ENCODE data around the gene HIBCH.
A peak's percentile ranks its signal among the peaks of the same experiment; 100 is the strongest.

Gene HIBCH

DNA sequence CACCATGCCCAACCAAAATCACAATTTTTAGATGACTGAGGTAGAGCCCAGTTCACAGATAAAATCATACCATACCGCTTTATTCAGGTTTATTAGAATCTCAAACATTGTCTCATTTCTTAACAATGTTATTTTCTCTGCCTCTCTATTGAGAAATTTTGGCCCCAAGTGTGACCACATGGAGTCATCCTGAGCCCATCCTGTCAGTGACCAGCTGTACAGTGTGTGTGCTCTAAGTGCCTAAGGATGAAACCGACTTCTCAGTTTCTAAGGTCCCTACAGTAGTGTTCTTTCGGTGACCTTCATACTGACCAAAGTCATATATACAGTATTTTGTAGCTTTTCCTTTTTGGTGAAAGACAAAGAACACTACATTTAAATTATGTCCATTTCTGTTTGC lies 133.4 kb downstream of the HIBCH start:
- DNase-seq (ENCODE audit: insufficient read length, low spot score), result no peak

DNA sequence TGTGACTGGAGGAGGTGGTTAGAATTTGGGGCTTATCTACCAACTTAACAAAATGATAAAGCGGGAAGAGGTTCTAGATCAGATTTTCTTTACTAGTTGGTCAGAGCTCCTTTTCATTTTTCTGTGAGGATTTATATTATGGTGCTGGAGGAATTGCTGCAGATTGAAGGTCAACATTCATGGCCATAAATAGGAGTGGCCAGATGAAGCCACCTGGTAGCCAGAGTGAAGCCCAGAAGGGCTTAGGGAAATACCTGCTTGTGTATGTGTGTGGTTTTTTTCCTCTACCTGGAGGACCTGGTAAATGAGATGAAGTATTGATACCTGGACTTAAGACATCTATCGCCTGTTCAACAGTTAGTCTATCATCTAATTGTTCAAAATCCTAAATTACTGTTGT lies 134.2 kb downstream of the HIBCH start:
- DNase-seq (ENCODE audit: insufficient read length, low spot score) (no peak), FAIRE-seq (no peak)
- TF ChIP-seq SPI1 (IDR thresholded peaks at IDR 0.05; ENCODE audit: low read depth, low read length) (no peak), POLR2A (IDR thresholded peaks at IDR 0.05; ENCODE audit: low read depth, low read length) (no peak), TAF1 (IDR thresholded peaks at IDR 0.05; ENCODE audit: low read depth, low read length) (no peak), POLR2AphosphoS5 (IDR thresholded peaks at IDR 0.05; ENCODE audit: low read depth, low read length) (no peak), POU2F2 (IDR thresholded peaks at IDR 0.05; ENCODE audit: low read depth, low read length) (no peak), PAX5 (IDR thresholded peaks at IDR 0.05; ENCODE audit: insufficient read depth, low read length, severe bottlenecking) (no peak)

More for the DNA sequence above, 133.4 kb downstream of the HIBCH start:
- TF ChIP-seq TAF1 (IDR thresholded peaks at IDR 0.05; ENCODE audit: low read depth, low read length) (no peak), POLR2AphosphoS5 (IDR thresholded peaks at IDR 0.05; ENCODE audit: low read depth, low read length) (no peak), PAX5 (IDR thresholded peaks at IDR 0.05; ENCODE audit: insufficient read depth, low read length, severe bottlenecking) (no peak)
- FAIRE-seq, result no peak

DNA sequence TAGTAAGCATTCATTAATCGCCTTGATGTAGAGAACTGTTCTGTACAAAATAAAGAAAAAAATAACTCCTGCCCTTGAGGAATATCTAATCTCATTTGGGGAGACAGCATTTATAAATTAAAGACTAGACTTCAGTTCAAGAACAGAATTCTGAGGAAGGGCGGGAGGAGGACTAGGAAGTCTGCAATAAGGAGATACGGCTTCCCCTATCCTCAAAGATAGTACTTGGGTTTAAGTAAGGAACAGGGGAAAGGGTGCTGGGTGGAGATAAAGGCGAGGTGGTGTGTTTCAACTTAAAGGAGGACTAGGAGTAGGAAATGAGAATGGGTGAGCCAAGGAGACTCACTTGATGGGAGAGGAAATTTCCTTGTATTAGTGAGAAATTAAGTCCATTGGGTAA lies 135.2 kb downstream of the HIBCH start:
- TF ChIP-seq SPI1 (IDR thresholded peaks at IDR 0.05; ENCODE audit: low read depth, low read length) (no peak), POU2F2 (IDR thresholded peaks at IDR 0.05; ENCODE audit: low read depth, low read length) (no peak), PAX5 (IDR thresholded peaks at IDR 0.05; ENCODE audit: insufficient read depth, low read length, severe bottlenecking) (no peak), POLR2AphosphoS5 (IDR thresholded peaks at IDR 0.05; ENCODE audit: low read depth, low read length) (no peak), TAF1 (IDR thresholded peaks at IDR 0.05; ENCODE audit: low read depth, low read length) (no peak), POLR2A (IDR thresholded peaks at IDR 0.05; ENCODE audit: low read depth, low read length) (no peak)
- FAIRE-seq (no peak), DNase-seq (ENCODE audit: insufficient read length, low spot score) (no peak)

DNA sequence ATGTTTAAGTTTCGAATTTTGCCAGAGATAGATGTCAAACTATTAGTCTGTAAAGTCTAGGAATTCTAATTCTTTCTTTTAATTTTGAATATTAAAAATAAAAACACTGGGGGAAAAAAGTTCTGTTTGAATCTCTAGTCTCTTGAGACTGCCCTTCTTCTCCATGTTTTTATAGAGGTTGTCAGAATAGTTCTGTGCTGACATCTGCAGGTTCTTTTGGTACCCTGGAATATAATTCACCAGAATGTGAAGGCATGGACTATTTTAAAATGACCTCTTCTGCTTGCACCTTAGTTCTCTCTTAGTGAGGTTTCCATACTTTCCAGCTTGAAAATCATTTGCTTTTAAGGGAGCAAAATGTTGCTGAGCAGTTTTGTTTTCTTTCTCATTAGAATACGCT lies 136.1 kb downstream of the HIBCH start:
- FAIRE-seq, result no peak
- TF ChIP-seq POU2F2 (IDR thresholded peaks at IDR 0.05; ENCODE audit: low read depth, low read length) (no peak), TAF1 (IDR thresholded peaks at IDR 0.05; ENCODE audit: low read depth, low read length) (no peak), POLR2A (IDR thresholded peaks at IDR 0.05; ENCODE audit: low read depth, low read length) (no peak), PAX5 (IDR thresholded peaks at IDR 0.05; ENCODE audit: insufficient read depth, low read length, severe bottlenecking) (no peak), SPI1 (IDR thresholded peaks at IDR 0.05; ENCODE audit: low read depth, low read length) (no peak), POLR2AphosphoS5 (IDR thresholded peaks at IDR 0.05; ENCODE audit: low read depth, low read length) (no peak)

DNA sequence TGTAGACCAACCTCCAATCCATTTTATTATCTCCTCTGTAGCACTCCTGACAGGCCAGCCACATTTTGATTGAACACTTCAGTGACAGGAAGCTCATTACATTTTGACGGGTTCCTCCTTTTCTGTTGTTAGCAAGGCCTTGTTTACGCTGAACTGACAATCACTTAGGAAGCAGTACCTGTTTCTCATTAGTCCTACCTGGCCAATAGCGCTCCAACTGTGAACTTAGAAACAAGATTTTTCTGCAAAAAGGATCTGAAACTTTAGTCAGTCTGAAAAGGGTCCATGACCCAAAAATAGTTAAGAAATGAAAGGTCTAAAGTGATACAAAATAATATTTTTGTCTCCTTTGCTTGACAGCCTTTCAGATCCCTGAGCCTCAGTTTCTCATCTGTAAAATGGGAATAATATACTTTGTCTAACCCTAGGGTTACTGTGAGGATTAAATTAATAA lies 137.5 kb downstream of the HIBCH start:
- DNase-seq (ENCODE audit: insufficient read length, low spot score), result no peak
- peak; percentile 82 for TF ChIP-seq SPI1 (IDR thresholded peaks at IDR 0.05; ENCODE audit: low read depth, low read length)
- no peak for TF ChIP-seq POLR2A (IDR thresholded peaks at IDR 0.05; ENCODE audit: low read depth, low read length)
- FAIRE-seq, result peak; percentile 85

More for the DNA sequence above, 136.1 kb downstream of the HIBCH start:
- no peak for DNase-seq (ENCODE audit: insufficient read length, low spot score)

DNA sequence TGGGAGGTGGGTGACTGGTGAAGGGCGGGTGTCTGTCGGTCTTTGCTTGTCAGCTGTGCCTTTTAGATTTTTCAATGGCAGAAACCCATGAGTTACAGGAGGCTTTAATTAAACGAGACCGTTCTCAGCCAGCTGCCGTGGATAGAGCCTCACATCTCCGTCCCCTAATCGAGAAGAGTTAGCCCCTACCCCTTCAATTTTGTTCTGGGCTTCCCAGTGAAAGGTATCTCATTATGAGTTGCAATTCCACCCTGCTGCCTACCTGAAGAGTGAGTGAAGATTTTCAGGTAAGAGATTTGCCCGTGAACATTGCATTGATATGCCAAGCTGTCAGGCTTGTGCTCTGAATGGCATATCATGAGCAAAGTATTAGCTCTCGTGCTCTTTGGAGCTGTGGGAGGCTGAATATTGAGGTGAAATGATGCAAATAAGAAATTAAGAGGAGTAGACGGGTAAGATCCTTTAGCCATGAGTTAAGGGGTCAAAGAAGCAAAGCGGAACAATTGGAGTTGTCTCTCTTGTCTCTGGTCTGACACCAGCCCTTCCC lies 138.4 kb downstream of the HIBCH start:
- peak; percentile 56 for FAIRE-seq
- TF ChIP-seq POLR2AphosphoS5 (IDR thresholded peaks at IDR 0.05; ENCODE audit: low read depth, low read length), result no peak
- TF ChIP-seq TAF1 (IDR thresholded peaks at IDR 0.05; ENCODE audit: low read depth, low read length), result no peak
- TF ChIP-seq PAX5 (IDR thresholded peaks at IDR 0.05; ENCODE audit: insufficient read depth, low read length, severe bottlenecking), result no peak
- TF ChIP-seq POU2F2 (IDR thresholded peaks at IDR 0.05; ENCODE audit: low read depth, low read length), result no peak
- no peak for TF ChIP-seq SPI1 (IDR thresholded peaks at IDR 0.05; ENCODE audit: low read depth, low read length)
- no peak for TF ChIP-seq POLR2A (IDR thresholded peaks at IDR 0.05; ENCODE audit: low read depth, low read length)
- DNase-seq (ENCODE audit: insufficient read length, low spot score), result no peak

DNA sequence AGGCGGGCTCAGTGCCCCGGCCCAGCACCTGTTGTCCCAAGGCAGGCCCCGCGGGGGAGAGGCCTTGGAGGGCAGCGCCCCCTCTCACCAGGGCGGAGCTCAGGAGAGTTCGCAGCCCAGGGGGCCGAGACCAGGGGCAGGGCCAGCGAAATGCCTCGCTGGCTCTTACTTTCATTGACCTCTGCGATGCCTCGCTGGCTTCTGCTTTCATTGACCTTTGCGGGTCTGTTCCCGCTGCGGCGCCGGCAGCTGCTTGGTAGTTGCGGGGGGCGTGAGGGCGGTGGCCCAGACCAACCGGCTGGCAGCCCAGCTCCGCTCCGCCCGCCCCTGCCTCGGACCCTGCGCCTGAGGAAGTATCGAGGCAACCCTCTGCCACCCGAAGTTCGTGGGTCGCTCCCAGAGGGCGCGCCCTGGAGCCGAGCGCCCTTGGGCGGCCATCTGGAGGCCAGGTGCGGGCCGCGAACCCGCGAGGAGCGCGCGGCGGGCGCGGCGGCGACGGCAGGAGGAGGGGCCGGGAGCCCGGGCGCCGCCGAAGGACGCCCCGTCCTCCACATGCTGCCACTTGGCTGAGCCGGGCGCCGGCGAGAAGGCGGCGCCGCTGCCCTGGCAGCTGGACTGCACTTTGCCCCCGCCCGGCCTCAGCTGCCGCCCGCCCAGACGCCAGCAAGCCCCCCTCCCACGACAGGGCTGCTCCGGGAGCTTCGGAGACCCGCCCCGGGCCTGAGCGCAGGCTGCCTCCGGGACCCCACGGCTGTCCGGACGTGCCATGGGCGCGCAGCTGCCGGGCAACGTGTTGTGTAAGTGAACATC lies 139.1 kb downstream of the HIBCH start:
- DNase-seq (ENCODE audit: insufficient read length, low spot score) (peak; percentile 52), FAIRE-seq (peak; percentile 79)
- TF ChIP-seq POLR2AphosphoS5 (IDR thresholded peaks at IDR 0.05; ENCODE audit: low read depth, low read length), result no peak
- no peak for TF ChIP-seq TAF1 (IDR thresholded peaks at IDR 0.05; ENCODE audit: low read depth, low read length)
- no peak for TF ChIP-seq PAX5 (IDR thresholded peaks at IDR 0.05; ENCODE audit: insufficient read depth, low read length, severe bottlenecking)
- no peak for TF ChIP-seq POU2F2 (IDR thresholded peaks at IDR 0.05; ENCODE audit: low read depth, low read length)

DNA sequence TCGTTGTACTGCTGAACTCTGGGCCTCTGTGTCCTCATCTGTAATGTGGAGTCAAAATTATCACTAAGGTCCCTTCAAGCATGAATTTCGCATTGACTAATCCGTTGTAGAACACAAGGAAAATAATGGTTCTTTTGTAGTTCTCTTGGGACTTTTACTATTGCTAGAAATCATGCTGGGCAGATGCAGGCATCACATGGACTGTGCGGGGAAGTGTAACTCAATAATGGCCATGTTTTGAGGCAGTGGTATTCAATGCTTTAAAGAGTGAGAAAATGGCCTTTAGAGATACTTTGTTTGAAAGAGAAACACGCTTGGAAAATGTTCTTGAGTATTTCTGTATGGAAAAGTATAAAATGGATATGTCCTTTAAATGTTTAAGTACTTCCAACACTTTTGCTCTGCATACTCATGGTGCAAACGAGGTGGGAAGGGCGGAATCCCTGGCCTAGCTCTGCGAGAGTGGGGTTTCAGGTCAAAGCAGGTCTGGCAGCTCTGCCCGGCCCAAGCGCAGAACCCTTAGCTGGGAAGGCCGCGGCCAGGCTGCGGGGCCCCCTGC lies 139.8 kb downstream of the HIBCH start:
- TF ChIP-seq POLR2AphosphoS5 (IDR thresholded peaks at IDR 0.05; ENCODE audit: low read depth, low read length) (no peak), SPI1 (IDR thresholded peaks at IDR 0.05; ENCODE audit: low read depth, low read length) (no peak), TAF1 (IDR thresholded peaks at IDR 0.05; ENCODE audit: low read depth, low read length) (no peak), PAX5 (IDR thresholded peaks at IDR 0.05; ENCODE audit: insufficient read depth, low read length, severe bottlenecking) (no peak), POU2F2 (IDR thresholded peaks at IDR 0.05; ENCODE audit: low read depth, low read length) (no peak), POLR2A (IDR thresholded peaks at IDR 0.05; ENCODE audit: low read depth, low read length) (no peak)
- peak; percentile 58 for FAIRE-seq

DNA sequence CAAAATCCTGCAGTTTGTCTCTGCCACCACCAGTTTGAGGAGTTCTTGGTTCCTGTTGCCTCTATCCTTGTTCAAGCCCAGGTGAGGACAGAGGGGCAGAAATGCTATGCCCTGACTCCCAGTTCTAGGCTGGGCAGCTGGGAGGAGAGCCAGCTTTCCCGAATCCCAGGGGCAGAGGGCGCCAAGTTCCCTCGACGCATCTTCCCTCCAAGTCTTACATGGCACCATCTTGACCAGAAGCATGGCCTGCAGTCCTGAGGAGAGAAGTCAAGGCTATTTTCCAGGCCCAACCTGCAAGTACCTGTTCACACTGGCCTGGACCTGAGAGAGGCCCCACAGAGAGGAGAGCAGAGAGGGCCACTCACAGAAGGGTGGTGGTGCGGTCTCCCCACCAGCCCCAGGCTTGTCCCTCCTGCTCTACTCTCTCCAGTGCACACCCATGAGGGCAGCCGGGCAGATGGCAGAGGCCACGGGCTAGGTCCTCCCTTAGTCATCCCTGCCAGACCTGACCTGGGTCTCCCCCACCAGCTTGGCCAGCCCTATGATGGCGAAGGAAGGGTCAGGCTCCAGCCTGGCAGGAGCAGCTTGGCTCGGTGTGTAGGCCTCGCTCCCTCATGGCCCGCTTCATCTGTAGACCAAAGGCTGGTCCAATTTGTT lies 141.4 kb downstream of the HIBCH start:
- FAIRE-seq, result no peak
- no peak for DNase-seq (ENCODE audit: insufficient read length, low spot score)
- TF ChIP-seq TAF1 (IDR thresholded peaks at IDR 0.05; ENCODE audit: low read depth, low read length) (no peak), POU2F2 (IDR thresholded peaks at IDR 0.05; ENCODE audit: low read depth, low read length) (no peak), PAX5 (IDR thresholded peaks at IDR 0.05; ENCODE audit: insufficient read depth, low read length, severe bottlenecking) (no peak), POLR2AphosphoS5 (IDR thresholded peaks at IDR 0.05; ENCODE audit: low read depth, low read length) (no peak), SPI1 (IDR thresholded peaks at IDR 0.05; ENCODE audit: low read depth, low read length) (no peak), POLR2A (IDR thresholded peaks at IDR 0.05; ENCODE audit: low read depth, low read length) (no peak)

More for the DNA sequence above, 139.8 kb downstream of the HIBCH start:
- DNase-seq (ENCODE audit: insufficient read length, low spot score), result no peak

Data from GM12891 (cell line).